Panc1 (cell line): ENCODE measurements around the gene ANKRD18B.

Source experiments
- TF ChIP-seq, protein P1 (sequence below): fragments of 450-650 bp; IDR thresholded peaks from 2 replicates; pipeline ENCODE4 v1.5.1; 2017; ENCODE audit warnings: mild to moderate bottlenecking
- TF ChIP-seq, protein P2 (sequence below), 2 experiments: IDR thresholded peaks; 2 replicates each; pipeline ENCODE4 v1.6.1; 2011 to 2012; ENCODE audit warnings: low read depth in 2 of 2, control low read depth in 1 of 2, low read length in 1 of 2, mild to moderate bottlenecking in 1 of 2, moderate library complexity in 1 of 2; ENCODE audit not compliant: insufficient read depth in 1 of 2

DNA sequence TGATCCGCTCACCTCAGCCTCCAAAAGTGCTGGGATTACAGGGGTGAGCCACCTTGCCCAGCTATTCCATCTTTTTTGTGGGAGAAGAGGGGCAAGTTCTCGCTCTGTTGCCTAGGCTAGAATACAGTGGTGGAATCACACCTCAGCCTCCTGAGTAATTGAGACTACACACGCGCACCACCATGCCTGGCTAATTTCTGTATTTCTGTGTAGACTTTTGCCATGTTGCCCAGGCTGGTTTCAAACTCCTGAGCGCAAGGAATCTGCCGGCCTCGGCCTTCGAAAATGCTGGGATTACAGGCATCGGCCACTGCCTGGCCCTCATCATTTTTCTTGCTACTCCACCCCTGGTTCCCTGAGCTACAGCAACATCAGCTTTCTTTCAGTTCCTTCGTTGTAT is 47.5 kb upstream of the ANKRD18B start:
- TF ChIP-seq, protein P1, sequence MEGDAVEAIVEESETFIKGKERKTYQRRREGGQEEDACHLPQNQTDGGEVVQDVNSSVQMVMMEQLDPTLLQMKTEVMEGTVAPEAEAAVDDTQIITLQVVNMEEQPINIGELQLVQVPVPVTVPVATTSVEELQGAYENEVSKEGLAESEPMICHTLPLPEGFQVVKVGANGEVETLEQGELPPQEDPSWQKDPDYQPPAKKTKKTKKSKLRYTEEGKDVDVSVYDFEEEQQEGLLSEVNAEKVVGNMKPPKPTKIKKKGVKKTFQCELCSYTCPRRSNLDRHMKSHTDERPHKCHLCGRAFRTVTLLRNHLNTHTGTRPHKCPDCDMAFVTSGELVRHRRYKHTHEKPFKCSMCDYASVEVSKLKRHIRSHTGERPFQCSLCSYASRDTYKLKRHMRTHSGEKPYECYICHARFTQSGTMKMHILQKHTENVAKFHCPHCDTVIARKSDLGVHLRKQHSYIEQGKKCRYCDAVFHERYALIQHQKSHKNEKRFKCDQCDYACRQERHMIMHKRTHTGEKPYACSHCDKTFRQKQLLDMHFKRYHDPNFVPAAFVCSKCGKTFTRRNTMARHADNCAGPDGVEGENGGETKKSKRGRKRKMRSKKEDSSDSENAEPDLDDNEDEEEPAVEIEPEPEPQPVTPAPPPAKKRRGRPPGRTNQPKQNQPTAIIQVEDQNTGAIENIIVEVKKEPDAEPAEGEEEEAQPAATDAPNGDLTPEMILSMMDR = no peak
- TF ChIP-seq, protein P2, sequence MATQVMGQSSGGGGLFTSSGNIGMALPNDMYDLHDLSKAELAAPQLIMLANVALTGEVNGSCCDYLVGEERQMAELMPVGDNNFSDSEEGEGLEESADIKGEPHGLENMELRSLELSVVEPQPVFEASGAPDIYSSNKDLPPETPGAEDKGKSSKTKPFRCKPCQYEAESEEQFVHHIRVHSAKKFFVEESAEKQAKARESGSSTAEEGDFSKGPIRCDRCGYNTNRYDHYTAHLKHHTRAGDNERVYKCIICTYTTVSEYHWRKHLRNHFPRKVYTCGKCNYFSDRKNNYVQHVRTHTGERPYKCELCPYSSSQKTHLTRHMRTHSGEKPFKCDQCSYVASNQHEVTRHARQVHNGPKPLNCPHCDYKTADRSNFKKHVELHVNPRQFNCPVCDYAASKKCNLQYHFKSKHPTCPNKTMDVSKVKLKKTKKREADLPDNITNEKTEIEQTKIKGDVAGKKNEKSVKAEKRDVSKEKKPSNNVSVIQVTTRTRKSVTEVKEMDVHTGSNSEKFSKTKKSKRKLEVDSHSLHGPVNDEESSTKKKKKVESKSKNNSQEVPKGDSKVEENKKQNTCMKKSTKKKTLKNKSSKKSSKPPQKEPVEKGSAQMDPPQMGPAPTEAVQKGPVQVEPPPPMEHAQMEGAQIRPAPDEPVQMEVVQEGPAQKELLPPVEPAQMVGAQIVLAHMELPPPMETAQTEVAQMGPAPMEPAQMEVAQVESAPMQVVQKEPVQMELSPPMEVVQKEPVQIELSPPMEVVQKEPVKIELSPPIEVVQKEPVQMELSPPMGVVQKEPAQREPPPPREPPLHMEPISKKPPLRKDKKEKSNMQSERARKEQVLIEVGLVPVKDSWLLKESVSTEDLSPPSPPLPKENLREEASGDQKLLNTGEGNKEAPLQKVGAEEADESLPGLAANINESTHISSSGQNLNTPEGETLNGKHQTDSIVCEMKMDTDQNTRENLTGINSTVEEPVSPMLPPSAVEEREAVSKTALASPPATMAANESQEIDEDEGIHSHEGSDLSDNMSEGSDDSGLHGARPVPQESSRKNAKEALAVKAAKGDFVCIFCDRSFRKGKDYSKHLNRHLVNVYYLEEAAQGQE (IDR thresholded peaks at IDR 0.05; ENCODE audit: insufficient read depth in 1 of 2, low read depth in 2 of 2, low read length in 1 of 2) = no peak
